Hepatic stellate cell (primary cell): ENCODE data around the gene RAB34.
"Not testable (repeated sequence)": the region's sequence is repeated elsewhere in the genome, so short reads cannot be mapped to it uniquely, and the experiment has no call there.

ENCODE experiments used
- DNase-seq: peaks from one replicate; pipeline ENCODE4 v3.0.0; 2011; ENCODE audit warnings: low spot score

The RAB34 gene

GRCh38 chr17:28726627-28727491 is 9.2 kb upstream of the RAB34 start:
- peak; percentile 91 for DNase-seq

- peak; percentile 84 for DNase-seq
Measured at GRCh38 chr17:28726226-28726626, 8.6 kb upstream of the RAB34 start, which contains the start of gene TLCD1. TSS of gene TLCD1 (minus strand) at chr17:28726233. CDS start at chr17:28726097, 136 bp downstream.

- DNase-seq = no peak
Measured at GRCh38 chr17:28725660-28726225, 8.1 kb upstream of the RAB34 start.

GRCh38 chr17:28725166-28725659 is 7.5 kb upstream of the RAB34 start:
- DNase-seq = no peak

- no peak for DNase-seq
Measured at GRCh38 chr17:28724500-28725165, 7.0 kb upstream of the RAB34 start.

- DNase-seq = not testable (repeated sequence)
Measured at GRCh38 chr17:28723836-28724499, 6.3 kb upstream of the RAB34 start.

- DNase-seq = no peak
Measured at GRCh38 chr17:28723159-28723835, 5.6 kb upstream of the RAB34 start.

- no peak for DNase-seq
Measured at GRCh38 chr17:28722417-28723158, 4.9 kb upstream of the RAB34 start.

- DNase-seq = not testable (repeated sequence)
Measured at GRCh38 chr17:28720997-28721329, 3.3 kb upstream of the RAB34 start.

- DNase-seq = no peak
Measured at GRCh38 chr17:28720247-28720996, 2.8 kb upstream of the RAB34 start.

GRCh38 chr17:28719021-28719433 is 1.4 kb upstream of the RAB34 start:
- DNase-seq = no peak

GRCh38 chr17:28718333-28719020 is 809 bp upstream of the RAB34 start:
- no peak for DNase-seq

GRCh38 chr17:28716740-28717577 is 709 bp downstream of the RAB34 start:
- DNase-seq = peak; percentile 39

GRCh38 chr17:28715217-28715616 is 2.5 kb downstream of the RAB34 start:
- no peak for DNase-seq

- no peak for DNase-seq
Measured at GRCh38 chr17:28714281-28714680, 3.4 kb downstream of the RAB34 start.

- DNase-seq = no peak
Measured at GRCh38 chr17:28712705-28713415, 4.8 kb downstream of the RAB34 start.

GRCh38 chr17:28712032-28712704 is 5.5 kb downstream of the RAB34 start:
- no peak for DNase-seq

GRCh38 chr17:28711723-28712031 is 6.0 kb downstream of the RAB34 start, which contains the start of gene PROCA1:
TSS of gene PROCA1 (minus strand) at chr17:28711888. CDS start at chr17:28711660, 228 bp downstream.
- DNase-seq = no peak
